Retina (tissue), 1 donor: ENCODE measurements around the gene WNT3A.

ENCODE experiments used
- DNase-seq: peaks from one replicate; pipeline ENCODE4 v3.0.0-alpha.2; 2016

WNT3A gene

GRCh38 chr1:228058949-228059633, 52.3 kb downstream of the WNT3A start:
- DNase-seq, result peak; percentile 49

GRCh38 chr1:228059634-228060457, 53.0 kb downstream of the WNT3A start:
- no peak for DNase-seq

- no peak for DNase-seq
Measured at GRCh38 chr1:228060458-228061190, 53.8 kb downstream of the WNT3A start.

- DNase-seq, result no peak
Measured at GRCh38 chr1:228061411-228062084, 54.8 kb downstream of the WNT3A start.

- no peak for DNase-seq
Measured at GRCh38 chr1:228062085-228062791, 55.4 kb downstream of the WNT3A start.

- DNase-seq, result no peak
Measured at GRCh38 chr1:228062812-228063211, 56.0 kb downstream of the WNT3A start.

GRCh38 chr1:228063251-228064191, 56.7 kb downstream of the WNT3A start:
- no peak for DNase-seq

GRCh38 chr1:228064296-228064695, 57.5 kb downstream of the WNT3A start:
- DNase-seq, result no peak

GRCh38 chr1:228064741-228065542, 58.1 kb downstream of the WNT3A start:
- no peak for DNase-seq

GRCh38 chr1:228065543-228066347, 58.9 kb downstream of the WNT3A start:
- DNase-seq, result no peak

- DNase-seq, result no peak
Measured at GRCh38 chr1:228066416-228066815, 59.6 kb downstream of the WNT3A start.

- no peak for DNase-seq
Measured at GRCh38 chr1:228066891-228067654, 60.3 kb downstream of the WNT3A start.

GRCh38 chr1:228068359-228068758, 61.6 kb downstream of the WNT3A start:
- DNase-seq, result no peak

- DNase-seq, result no peak
Measured at GRCh38 chr1:228070173-228070572, 63.4 kb downstream of the WNT3A start.

- no peak for DNase-seq
Measured at GRCh38 chr1:228070851-228071250, 64.1 kb downstream of the WNT3A start.

GRCh38 chr1:228071839-228072657, 65.2 kb downstream of the WNT3A start:
- DNase-seq, result no peak

- no peak for DNase-seq
Measured at GRCh38 chr1:228072658-228073043, 65.9 kb downstream of the WNT3A start.
